Smooth muscle cell (in vitro differentiated cells): Measurements from ENCODE around the gene MUC5AC. TPM values are rescaled to one million over a fixed set of nuclear protein-coding genes. Genes with fewer than 3 reads are reported as not detected.

Experiments used
- DNase-seq: peaks from one replicate; lab custom pipeline; 2025; ENCODE audit not compliant: unreplicated experiment; lab: John Stamatoyannopoulos, UW
- H2AFZ ChIP-seq: fragments of 200-600 bp; sonication (generic); 2 replicates; pipeline ENCODE4 v1.6.0; 2016; ENCODE audit warnings: antibody characterized with exemption, low read depth, mild to moderate bottlenecking
- H3F3A ChIP-seq: fragments of 200-600 bp; sonication (generic); 2 replicates; pipeline ENCODE4 v1.6.0; 2017; ENCODE audit warnings: antibody characterized with exemption, low read depth
- H3K27ac ChIP-seq: fragments of 200-600 bp; sonication (generic); 2 replicates; pipeline ENCODE4 v1.5.1; 2016; ENCODE audit warnings: low read depth, mild to moderate bottlenecking
- H3K27me3 ChIP-seq: fragments of 200-600 bp; sonication (generic); 2 replicates; pipeline ENCODE4 v1.6.1; 2016; ENCODE audit warnings: low read depth, mild to moderate bottlenecking
- H3K36me3 ChIP-seq: fragments of 200-600 bp; sonication (generic); 2 replicates; pipeline ENCODE4 v1.5.1; 2016; ENCODE audit warnings: low read depth
- H3K4me1 ChIP-seq: fragments of 200-600 bp; sonication (generic); 2 replicates; pipeline ENCODE4 v1.5.1; 2016; ENCODE audit warnings: low read depth
- H3K4me2 ChIP-seq: fragments of 200-600 bp; sonication (generic); 2 replicates; pipeline ENCODE4 v1.6.0; 2016; ENCODE audit warnings: mild to moderate bottlenecking
- H3K4me3 ChIP-seq: fragments of 200-600 bp; sonication (generic); 2 replicates; pipeline ENCODE4 v1.5.1; 2016; ENCODE audit warnings: mild to moderate bottlenecking
- H3K79me2 ChIP-seq: fragments of 200-600 bp; sonication (generic); 2 replicates; pipeline ENCODE4 v1.6.0; 2016; ENCODE audit warnings: low read depth, mild to moderate bottlenecking
- H3K9ac ChIP-seq: fragments of 200-600 bp; sonication (generic); 2 replicates; pipeline ENCODE4 v1.6.0; 2016; ENCODE audit warnings: low read depth
- H3K9me3 ChIP-seq: fragments of 200-600 bp; sonication (generic); replicated peaks from 2 replicates; pipeline ENCODE4 v1.5.1; 2016; ENCODE audit warnings: low read depth
- H4K20me1 ChIP-seq: fragments of 200-600 bp; sonication (generic); 2 replicates; pipeline ENCODE4 v1.6.0; 2016; ENCODE audit warnings: low read depth
- CTCF ChIP-seq: fragments of 200-600 bp; sonication (generic); IDR thresholded peaks from 2 replicates; pipeline ENCODE4 v1.5.1; 2017; ENCODE audit warnings: borderline replicate concordance, mild to moderate bottlenecking, antibody characterized with exemption; ENCODE audit not compliant: insufficient read depth, poor library complexity, severe bottlenecking
- WGBS: methylation state at CpG from one replicate; pipeline ENCODE4 v1.1.7; 2016; ENCODE audit warnings: low lambda C conversion rate; 5-methylcytosine and 5-hydroxymethylcytosine counted together
- polyA plus RNA-seq: library from polyadenylated mRNA; unstranded; fragments of >200 nt; fragmentation: Nextera tagmentation; extraction: Ambion mirVana; gene quantifications from 2 replicates; pipeline ENCODE4 v1.2.1, GENCODE V29; 2016
- total RNA-seq: library from RNA; depleted of rRNA; stranded (reverse); fragments of >200 nt; gene quantifications from 2 replicates; pipeline ENCODE4 v1.2.3, GENCODE V29; 2014

The MUC5AC gene
- total and polyA plus RNA-seq, 2 experiments from 2014 or later = not detected

GRCh38 chr11:1165256-1166041 is 7.7 kb downstream of the MUC5AC start:
- H3K27me3 ChIP-seq = no peaks in the 10 kb centered on the region
- no peak for TF ChIP-seq CTCF
- H3K27ac ChIP-seq = no peak overlapping the region
- DNase-seq = no peak
- H4K20me1 ChIP-seq = no peaks in the 10 kb centered on the region
- no peaks in the 10 kb centered on the region for H3K4me1 ChIP-seq
- H3K79me2 ChIP-seq = no peaks in the 10 kb centered on the region
- H2AFZ ChIP-seq = no peak overlapping the region
- WGBS = 89% methylated on average over 30 of the region's 30 CpGs
- H3K4me3 ChIP-seq = no peak overlapping the region
- H3F3A ChIP-seq = no peaks in the 10 kb centered on the region
- H3K9ac ChIP-seq = no peak overlapping the region
- H3K9me3 ChIP-seq = no peaks in the 10 kb centered on the region
- no peak overlapping the region for H3K4me2 ChIP-seq
- H3K36me3 ChIP-seq = no peaks in the 10 kb centered on the region

GRCh38 chr11:1167256-1167655 is 9.5 kb downstream of the MUC5AC start:
- Histone ChIP-seq H3K36me3 (no peaks in the 10 kb centered on the region), H4K20me1 (no peaks in the 10 kb centered on the region), H3K4me1 (no peaks in the 10 kb centered on the region), H3F3A (no peaks in the 10 kb centered on the region), H3K9ac (no peak overlapping the region), H2AFZ (no peak overlapping the region), H3K9me3 (no peaks in the 10 kb centered on the region), H3K4me3 (no peak overlapping the region), H3K27ac (no peak overlapping the region), H3K27me3 (no peaks in the 10 kb centered on the region), H3K4me2 (no peak overlapping the region), H3K79me2 (no peaks in the 10 kb centered on the region)
- WGBS = 84% methylated on average over 7 of the region's 7 CpGs
- no peak for TF ChIP-seq CTCF
- no peak for DNase-seq

GRCh38 chr11:1167751-1168231 is 10.0 kb downstream of the MUC5AC start:
- WGBS = 92% methylated on average over 19 of the region's 19 CpGs
- Histone ChIP-seq H3K27me3 (no peaks in the 10 kb centered on the region), H3K9me3 (no peaks in the 10 kb centered on the region), H3K36me3 (no peaks in the 10 kb centered on the region), H3K27ac (no peak overlapping the region), H3K79me2 (no peaks in the 10 kb centered on the region), H3K9ac (no peak overlapping the region), H3F3A (no peaks in the 10 kb centered on the region), H3K4me3 (no peak overlapping the region), H3K4me2 (no peak overlapping the region), H3K4me1 (no peaks in the 10 kb centered on the region), H4K20me1 (no peaks in the 10 kb centered on the region), H2AFZ (no peak overlapping the region)
- no peak for DNase-seq
- TF ChIP-seq CTCF = no peak

- no peaks in the 10 kb centered on the region for H3K27me3 ChIP-seq
- H3K9me3 ChIP-seq = no peaks in the 10 kb centered on the region
- no peak for TF ChIP-seq CTCF
These were observed 10.5 kb downstream of the MUC5AC start for GRCh38 chr11:1168256-1168655.

More at GRCh38 chr11:1168256-1168655, 10.5 kb downstream of the MUC5AC start:
- Histone ChIP-seq H3F3A (no peaks in the 10 kb centered on the region), H3K4me1 (no peaks in the 10 kb centered on the region), H3K27ac (no peak overlapping the region), H3K4me3 (no peak overlapping the region), H3K4me2 (no peak overlapping the region), H3K79me2 (no peaks in the 10 kb centered on the region), H2AFZ (no peak overlapping the region), H4K20me1 (no peaks in the 10 kb centered on the region), H3K36me3 (no peaks in the 10 kb centered on the region), H3K9ac (no peak overlapping the region)
- 91% methylated on average over 9 of the region's 11 CpGs for WGBS
- no peak for DNase-seq
